Stimulated activated naive CD8-positive, alpha-beta T cell treated with anti-CD3 and anti-CD28 coated beads, Interleukin-15, amount 100 ng/mL, for 72 hours (primary cell): ENCODE data around the gene CREG2.

Experiments used
- ATAC-seq: fragments of 150-1000 bp; cut with Tn5 transposase; 2 replicates; pipeline ENCODE4 v1.10.0; 2021; ENCODE audit warnings: mild to moderate bottlenecking, moderate library complexity
- DNase-seq, 2 donors: peaks; one replicate each; pipeline ENCODE4 v3.0.0; 2021 to 2022
- H3K27ac Mint-ChIP-seq, 2 donors: one replicate each; pipeline ENCODE4 v1.8.0; 2022; ENCODE audit warnings: mild to moderate bottlenecking in 2 of 2, mixed read lengths in 2 of 2, moderate library complexity in 2 of 2
- H3K27me3 Mint-ChIP-seq: one replicate; pipeline ENCODE4 v1.8.0; 2022; ENCODE audit warnings: mixed read lengths
- H3K4me1 Mint-ChIP-seq: one replicate; pipeline ENCODE4 v1.8.0; 2022; ENCODE audit warnings: mild to moderate bottlenecking, mixed read lengths
- H3K4me3 Mint-ChIP-seq, 2 donors: one replicate each; pipeline ENCODE4 v1.8.0; 2022; ENCODE audit warnings: mild to moderate bottlenecking in 2 of 2, mixed read lengths in 2 of 2, moderate library complexity in 1 of 2
- H3K9me3 Mint-ChIP-seq, 2 donors: one replicate each; pipeline ENCODE4 v1.8.0; 2022; ENCODE audit warnings: mixed read lengths in 2 of 2

The CREG2 gene

GRCh38 chr2:101387151-101387834, at the start of gene CREG2:
Gene CREG2 (minus strand): TSS chr2:101387503. CDS start chr2:101387457, 46 bp downstream.
- Mint-ChIP-seq H3K27me3 (peaks cover 75% of the 10 kb centered on the region), H3K9me3 (no peaks in the 10 kb centered on the region), H3K4me1 (peaks cover 13% of the 10 kb centered on the region), H3K27ac (no peak within 1 kb of the TSS), H3K4me3 (peak within 1 kb of the TSS; percentile 65 to 81)
- DNase-seq (peak; percentile 64 to 67), ATAC-seq (peak; percentile 91)

DNA sequence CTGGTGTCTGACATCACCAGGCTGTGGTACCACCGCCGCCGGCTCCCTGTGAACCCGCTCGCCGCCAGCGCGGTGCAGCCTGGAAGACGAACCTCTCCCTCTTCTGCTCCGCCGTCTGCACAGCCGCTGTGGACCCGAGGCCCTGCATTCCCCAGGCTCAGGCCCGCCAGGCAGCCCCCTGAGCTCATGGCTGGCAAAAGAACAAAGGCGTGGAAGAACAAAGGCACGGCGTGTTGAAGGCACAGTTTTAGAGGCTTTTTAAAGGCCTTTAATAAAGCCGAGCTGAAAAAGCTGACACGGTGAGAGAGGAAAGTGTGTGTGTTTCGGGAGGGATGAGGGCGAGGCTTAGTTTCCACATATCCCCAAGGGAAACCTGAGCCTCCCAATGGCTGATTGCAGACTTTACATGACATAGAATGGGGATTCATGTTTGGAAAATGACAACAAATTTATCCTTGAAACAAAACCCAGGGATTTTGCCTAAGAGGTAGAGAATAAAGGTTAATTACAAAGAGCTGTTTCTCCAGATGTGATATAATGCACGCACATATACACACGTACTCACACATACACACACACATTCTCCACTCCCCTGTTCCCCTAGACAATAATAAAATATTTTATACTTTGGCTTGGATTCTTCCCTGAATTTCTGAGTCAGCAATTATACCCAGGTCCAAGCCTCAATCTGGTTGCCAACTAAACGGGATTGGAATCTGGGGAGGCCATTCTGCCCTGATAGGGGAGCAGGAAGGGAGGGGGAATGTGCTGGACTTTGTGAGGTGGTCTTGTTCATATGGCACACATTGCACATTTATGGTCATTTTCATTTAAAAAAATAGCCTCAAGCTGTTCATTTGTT, 47.9 kb upstream of the CREG2 start:
- no peaks in the 10 kb centered on the region for H3K9me3 Mint-ChIP-seq
- ATAC-seq (no peak), DNase-seq (no peak)
- H3K4me1 Mint-ChIP-seq = no peaks in the 10 kb centered on the region
- no peaks in the 10 kb centered on the region for H3K27me3 Mint-ChIP-seq
- no peak overlapping the region for H3K27ac Mint-ChIP-seq
- no peak overlapping the region for H3K4me3 Mint-ChIP-seq

GRCh38 chr2:101433465-101433864, 46.2 kb upstream of the CREG2 start:
- Mint-ChIP-seq H3K4me1 (no peaks in the 10 kb centered on the region), H3K27ac (no peak overlapping the region), H3K9me3 (no peaks in the 10 kb centered on the region), H3K4me3 (no peak overlapping the region), H3K27me3 (no peaks in the 10 kb centered on the region)
- DNase-seq (no peak), ATAC-seq (no peak)

DNA sequence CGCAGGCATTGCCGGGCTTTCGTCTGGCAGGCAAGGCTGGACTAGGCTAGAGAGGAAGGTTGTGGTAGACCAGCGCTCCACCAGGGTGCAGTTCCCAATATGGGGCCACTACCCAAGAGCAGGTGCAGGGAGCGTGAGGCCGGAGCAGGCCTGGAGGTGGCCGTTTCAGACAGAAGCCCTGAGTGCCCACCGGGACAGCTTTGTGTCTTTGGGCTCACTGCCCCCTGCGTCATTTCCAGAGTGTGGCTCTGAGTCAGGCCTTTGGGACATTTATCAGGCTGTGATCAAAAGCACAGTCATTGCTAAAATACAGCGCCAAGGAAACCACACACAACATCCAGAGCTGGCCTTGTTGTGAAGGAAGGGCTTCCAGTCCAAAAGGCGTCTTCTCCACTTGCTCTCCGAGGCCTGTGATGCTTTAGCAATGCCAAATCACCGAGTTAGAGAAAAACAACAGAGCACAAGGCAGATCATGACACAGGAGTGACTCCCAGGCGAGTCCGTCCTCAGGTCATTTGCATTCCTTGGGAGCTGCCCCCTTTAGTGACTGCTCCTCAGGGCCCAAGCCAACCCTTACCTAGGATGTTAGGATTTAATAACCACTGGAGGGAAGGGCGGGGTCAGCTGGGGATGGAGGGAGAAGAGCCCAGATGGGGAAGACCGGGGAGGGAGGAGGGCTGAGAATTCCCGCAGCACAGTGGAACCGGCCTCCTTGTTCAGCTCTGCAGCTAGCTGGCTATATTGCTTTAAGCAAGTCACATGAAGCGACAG, 45.3 kb upstream of the CREG2 start:
- no peaks in the 10 kb centered on the region for H3K27me3 Mint-ChIP-seq
- H3K4me3 Mint-ChIP-seq = no peak overlapping the region
- no peaks in the 10 kb centered on the region for H3K4me1 Mint-ChIP-seq
- ATAC-seq (no peak), DNase-seq (no peak)
- no peaks in the 10 kb centered on the region for H3K9me3 Mint-ChIP-seq
- no peak overlapping the region for H3K27ac Mint-ChIP-seq

DNA sequence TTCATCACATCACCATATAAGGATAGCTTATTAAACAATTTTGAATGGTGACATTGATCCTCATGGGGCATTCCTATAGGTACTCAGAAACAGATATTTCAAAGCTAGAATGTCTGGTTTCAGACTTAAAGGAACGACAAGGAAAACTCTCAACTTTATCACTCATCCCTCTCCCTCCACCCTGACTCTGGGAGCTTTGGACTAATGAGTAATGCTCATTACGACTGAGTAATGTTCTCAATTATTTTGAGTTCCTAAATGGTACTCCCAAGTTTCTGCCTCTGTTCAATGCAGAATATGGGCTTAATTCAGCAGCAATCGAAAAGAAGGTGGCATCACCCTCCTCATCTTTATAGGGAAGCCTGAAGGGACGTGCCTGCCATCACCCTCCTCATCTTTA, 44.2 kb upstream of the CREG2 start:
- Mint-ChIP-seq H3K4me3 (no peak overlapping the region), H3K27ac (no peak overlapping the region), H3K9me3 (no peaks in the 10 kb centered on the region), H3K4me1 (no peaks in the 10 kb centered on the region), H3K27me3 (no peaks in the 10 kb centered on the region)
- DNase-seq = no peak
- ATAC-seq = no peak

DNA sequence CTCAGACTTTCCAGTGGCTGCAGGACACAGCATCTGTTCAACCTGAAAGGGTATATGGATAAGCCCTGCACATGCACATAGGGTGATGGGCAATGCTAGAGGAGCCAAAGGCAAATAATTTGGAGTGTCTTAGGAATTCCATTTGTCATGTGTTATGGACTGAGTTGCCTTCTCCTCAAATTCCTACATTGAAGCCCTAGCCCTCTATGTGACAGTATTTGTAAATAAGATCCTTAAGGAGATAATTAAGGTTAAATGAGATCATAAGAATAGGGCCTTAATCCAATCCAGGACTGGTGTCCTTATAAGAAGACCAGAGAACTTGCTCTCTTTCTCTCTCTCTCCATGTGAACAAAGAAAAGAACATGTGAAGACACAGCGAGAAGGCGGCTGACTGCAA, 42.9 kb upstream of the CREG2 start:
- ATAC-seq (no peak), DNase-seq (no peak)
- Mint-ChIP-seq H3K27ac (no peak overlapping the region), H3K9me3 (no peaks in the 10 kb centered on the region), H3K4me1 (no peaks in the 10 kb centered on the region), H3K4me3 (no peak overlapping the region), H3K27me3 (no peaks in the 10 kb centered on the region)

DNA sequence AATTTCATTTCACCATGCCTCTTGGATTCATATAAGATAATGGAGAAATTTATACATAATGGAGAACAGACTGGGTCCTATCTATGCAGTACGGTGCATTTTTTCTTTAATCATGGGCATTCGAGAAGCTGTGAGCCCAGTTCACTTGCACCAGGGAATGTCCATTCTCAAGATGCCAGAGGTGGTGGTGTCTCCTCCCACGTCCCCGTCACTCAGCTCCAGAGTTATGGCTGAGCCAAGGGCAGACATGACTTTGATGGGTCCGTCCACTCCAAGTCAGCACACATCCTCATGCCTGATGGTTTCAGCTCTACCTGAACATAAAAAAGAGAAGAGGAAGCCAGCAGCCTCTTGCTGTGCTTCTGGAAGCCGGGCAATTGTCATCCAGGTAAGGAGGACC, 42.1 kb upstream of the CREG2 start:
- Mint-ChIP-seq H3K4me3 (no peak overlapping the region), H3K9me3 (no peaks in the 10 kb centered on the region), H3K4me1 (no peaks in the 10 kb centered on the region), H3K27ac (no peak overlapping the region), H3K27me3 (no peaks in the 10 kb centered on the region)
- no peak for DNase-seq
- ATAC-seq = no peak

GRCh38 chr2:101428422-101429176, 41.3 kb upstream of the CREG2 start:
- no peaks in the 10 kb centered on the region for H3K4me1 Mint-ChIP-seq
- no peaks in the 10 kb centered on the region for H3K27me3 Mint-ChIP-seq
- DNase-seq (no peak), ATAC-seq (no peak)
- H3K4me3 Mint-ChIP-seq = no peak overlapping the region
- H3K27ac Mint-ChIP-seq = no peak overlapping the region
- H3K9me3 Mint-ChIP-seq = no peaks in the 10 kb centered on the region

- H3K27me3 Mint-ChIP-seq = no peaks in the 10 kb centered on the region
- DNase-seq (no peak), ATAC-seq (no peak)
- no peak overlapping the region for H3K4me3 Mint-ChIP-seq
- no peaks in the 10 kb centered on the region for H3K9me3 Mint-ChIP-seq
- H3K4me1 Mint-ChIP-seq = no peaks in the 10 kb centered on the region
- H3K27ac Mint-ChIP-seq = no peak overlapping the region
Measured at GRCh38 chr2:101427743-101428142, 40.4 kb upstream of the CREG2 start.

- no peak for ATAC-seq
- Mint-ChIP-seq H3K27me3 (no peaks in the 10 kb centered on the region), H3K27ac (no peak overlapping the region), H3K9me3 (no peaks in the 10 kb centered on the region), H3K4me1 (no peaks in the 10 kb centered on the region), H3K4me3 (no peak overlapping the region)
- no peak for DNase-seq
Measured at GRCh38 chr2:101427240-101427639, 39.9 kb upstream of the CREG2 start.

DNA sequence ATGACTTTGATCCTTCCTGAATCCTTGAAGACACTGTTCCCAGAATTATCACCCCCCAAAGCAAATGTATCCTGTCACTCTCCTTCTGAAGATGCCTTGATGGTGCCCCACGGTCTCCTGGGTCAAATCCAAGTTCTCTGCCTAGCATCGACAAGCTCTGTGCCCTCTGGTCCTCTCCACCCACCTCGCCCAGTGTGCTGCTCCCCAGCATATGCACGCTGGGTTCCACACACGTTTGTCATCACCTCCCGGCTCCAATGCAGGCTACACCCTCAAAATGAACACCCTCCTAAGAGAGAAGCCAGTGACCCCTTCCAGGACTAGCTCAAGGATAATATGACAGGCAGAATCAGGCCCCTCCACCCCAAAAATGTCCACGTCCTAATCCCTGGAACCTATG, 39.5 kb upstream of the CREG2 start:
- DNase-seq (no peak), ATAC-seq (no peak)
- Mint-ChIP-seq H3K4me1 (no peaks in the 10 kb centered on the region), H3K4me3 (no peak overlapping the region), H3K9me3 (no peaks in the 10 kb centered on the region), H3K27ac (no peak overlapping the region), H3K27me3 (no peaks in the 10 kb centered on the region)

GRCh38 chr2:101420623-101421022, 33.3 kb upstream of the CREG2 start:
- DNase-seq = no peak
- no peaks in the 10 kb centered on the region for H3K9me3 Mint-ChIP-seq
- H3K27me3 Mint-ChIP-seq = peaks cover 9% of the 10 kb centered on the region

DNA sequence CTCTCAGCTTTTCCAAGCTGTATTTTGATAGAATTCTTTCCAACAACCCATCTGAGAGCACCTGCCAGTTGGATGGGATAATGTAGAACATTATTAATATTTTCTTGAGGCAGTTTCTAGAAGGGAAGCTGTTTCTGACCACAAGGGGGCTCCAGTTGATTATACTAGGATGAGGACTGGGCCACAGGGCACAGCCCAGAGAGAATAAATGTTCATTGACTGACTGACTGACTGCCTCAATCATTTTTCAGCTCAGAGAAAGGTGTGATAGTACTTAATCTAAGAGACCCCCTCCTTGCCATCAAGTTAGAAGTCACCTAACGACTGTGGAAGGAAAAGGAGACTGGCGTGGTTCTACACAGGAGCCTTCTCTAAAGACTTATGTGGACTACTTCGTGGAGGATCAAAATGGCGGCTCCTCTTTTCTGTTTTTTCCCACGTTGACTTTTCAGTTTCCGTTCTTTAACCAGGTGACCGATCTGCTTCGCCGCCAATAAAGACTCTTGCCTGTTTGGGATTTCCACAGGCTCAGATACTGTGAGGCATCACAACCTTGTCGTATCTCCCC, 31.9 kb upstream of the CREG2 start:
- no peak overlapping the region for H3K4me3 Mint-ChIP-seq
- peak; percentile 86 for ATAC-seq
- H3K27me3 Mint-ChIP-seq = peaks cover 10% of the 10 kb centered on the region
- peak; percentile 51 for DNase-seq
- H3K9me3 Mint-ChIP-seq = peaks cover 0 to 8% of the 10 kb centered on the region in 2 donors
- H3K27ac Mint-ChIP-seq = peak overlapping the region in 1 of 2 donors; percentile 52
- H3K4me1 Mint-ChIP-seq = no peaks in the 10 kb centered on the region

More at GRCh38 chr2:101420623-101421022, 33.3 kb upstream of the CREG2 start:
- no peaks in the 10 kb centered on the region for H3K4me1 Mint-ChIP-seq
- peak overlapping the region in 1 of 2 donors; percentile 17 for H3K27ac Mint-ChIP-seq
- ATAC-seq = no peak
- H3K4me3 Mint-ChIP-seq = no peak overlapping the region

- Mint-ChIP-seq H3K4me3 (no peak overlapping the region), H3K27me3 (peaks cover 10% of the 10 kb centered on the region), H3K9me3 (peaks cover 0 to 8% of the 10 kb centered on the region in 2 donors), H3K27ac (no peak overlapping the region), H3K4me1 (no peaks in the 10 kb centered on the region)
- DNase-seq (no peak), ATAC-seq (no peak)
Measured at GRCh38 chr2:101418460-101419095, 31.3 kb upstream of the CREG2 start.
